Thyroid gland (tissue), 4 donors: ENCODE data around the gene DGAT2.

Source experiments
- CTCF ChIP-seq, 6 experiments: fragments of 200-600 bp in 3 of 6; fragments of 450-650 bp in 3 of 6; sonication (generic) in 3 of 6; IDR thresholded peaks; one replicate each; pipeline ENCODE4 v1.5.1; 2016 to 2019; ENCODE audit warnings: antibody characterized with exemption in 6 of 6, mild to moderate bottlenecking in 2 of 6, inconsistent platforms in 1 of 6, moderate library complexity in 1 of 6
- POLR2A ChIP-seq, 2 donors: fragments of 450-650 bp; IDR thresholded peaks; one replicate each; pipeline ENCODE4 v1.6.1; 2017; ENCODE audit warnings: antibody characterized with exemption in 2 of 2, mild to moderate bottlenecking in 2 of 2, moderate library complexity in 1 of 2

GRCh38 chr11:75745807-75746206 lies 22.8 kb upstream of the DGAT2 start:
- TF ChIP-seq CTCF (IDR thresholded peaks at IDR 0.05): no peak
- no peak for TF ChIP-seq POLR2A (IDR thresholded peaks at IDR 0.05)
